SK-N-SH treated with all-trans-retinoic acid at 6 μM for 48 hours (cell line): ENCODE measurements around the gene DLG1.

ENCODE experiments used
- ATAC-seq: fragments of 200-7000 bp; cut with Tn5 transposase; 3 replicates; pipeline ENCODE4 v1.9.1; 2020; ENCODE audit warnings: mild to moderate bottlenecking, moderate library complexity
- BACH2 ChIP-seq: fragments of 250-450 bp; sonication (Bioruptor Pico); IDR thresholded peaks from 2 replicates; pipeline ENCODE4 v1.9.0; 2021; ENCODE audit warnings: mild to moderate bottlenecking, borderline replicate concordance
- CREB5 ChIP-seq: fragments of 250-450 bp; sonication (Bioruptor Pico); IDR thresholded peaks from 2 replicates; pipeline ENCODE4 v1.5.1; 2020; ENCODE audit warnings: low read depth, mild to moderate bottlenecking, moderate library complexity
- ESRRG ChIP-seq: fragments of 250-450 bp; sonication (Bioruptor Pico); IDR thresholded peaks from 2 replicates; pipeline ENCODE4 v1.6.1; 2021; ENCODE audit warnings: mild to moderate bottlenecking
- GLIS3 ChIP-seq: fragments of 250-450 bp; sonication (Bioruptor Pico); IDR thresholded peaks from 2 replicates; pipeline ENCODE4 v1.5.0; 2020; ENCODE audit warnings: mild to moderate bottlenecking, moderate library complexity
- ISL1 ChIP-seq: fragments of 250-450 bp; sonication (Bioruptor Pico); IDR thresholded peaks from 2 replicates; pipeline ENCODE4 v2.1.2; 2022; ENCODE audit warnings: mild to moderate bottlenecking, moderate library complexity
- PATZ1 ChIP-seq: fragments of 250-450 bp; sonication (Bioruptor Pico); IDR thresholded peaks from 2 replicates; pipeline ENCODE4 v1.8.0; 2020; ENCODE audit warnings: mild to moderate bottlenecking, moderate library complexity, borderline replicate concordance
- POU6F1 ChIP-seq: fragments of 250-450 bp; sonication (Bioruptor Pico); IDR thresholded peaks from 2 replicates; pipeline ENCODE4 v1.8.0; 2021; ENCODE audit warnings: low read depth, mild to moderate bottlenecking, moderate library complexity, borderline replicate concordance
- RARB ChIP-seq: fragments of 250-450 bp; sonication (Bioruptor Pico); IDR thresholded peaks from 2 replicates; pipeline ENCODE4 v1.8.0; 2021; ENCODE audit warnings: mild to moderate bottlenecking, moderate library complexity
- SNAI2 ChIP-seq: fragments of 250-450 bp; sonication (Bioruptor Pico); IDR thresholded peaks from 2 replicates; pipeline ENCODE4 v1.5.0; 2020; ENCODE audit warnings: mild to moderate bottlenecking, moderate library complexity
- TCF4 ChIP-seq: fragments of 250-450 bp; sonication (Bioruptor Pico); IDR thresholded peaks from 2 replicates; pipeline ENCODE4 v1.8.0; 2021; ENCODE audit warnings: mild to moderate bottlenecking, moderate library complexity, borderline replicate concordance
- TSHZ2 ChIP-seq: fragments of 250-450 bp; sonication (Bioruptor Pico); IDR thresholded peaks from 2 replicates; pipeline ENCODE4 v1.5.0; 2020; ENCODE audit warnings: mild to moderate bottlenecking, moderate library complexity
- ZC3H10 ChIP-seq: fragments of 250-450 bp; sonication (Bioruptor Pico); IDR thresholded peaks from 2 replicates; pipeline ENCODE4 v1.5.1; 2021; ENCODE audit warnings: mild to moderate bottlenecking, moderate library complexity
- ZFP3 ChIP-seq: fragments of 250-450 bp; sonication (Bioruptor Pico); IDR thresholded peaks from 2 replicates; pipeline ENCODE4 v1.5.0; 2020; ENCODE audit warnings: mild to moderate bottlenecking, moderate library complexity
- ZNF565 ChIP-seq: fragments of 450-650 bp; formaldehyde crosslinking; conservative IDR thresholded peaks from 2 replicates; pipeline ENCODE4 v1.5.0; 2020; ENCODE audit warnings: low read depth, mild to moderate bottlenecking, moderate library complexity
- ZNF8 ChIP-seq: fragments of 450-650 bp; formaldehyde crosslinking; IDR thresholded peaks from 2 replicates; pipeline ENCODE4 v1.5.0; 2020; ENCODE audit warnings: mild to moderate bottlenecking, moderate library complexity

The DLG1 gene

GRCh38 chr3:197022405-197023231 lies 275.8 kb downstream of the DLG1 start:
- TF ChIP-seq PATZ1 (CRISPR knock-in tag): no peak
- TF ChIP-seq ZNF8: no peak
- TF ChIP-seq ESRRG (CRISPR knock-in tag): no peak
- TF ChIP-seq TCF4 (CRISPR knock-in tag): no peak
- TF ChIP-seq SNAI2 (CRISPR knock-in tag): no peak
- no peak for TF ChIP-seq POU6F1 (CRISPR knock-in tag)
- no peak for TF ChIP-seq ISL1 (CRISPR knock-in tag)
- TF ChIP-seq ZFP3 (CRISPR knock-in tag): no peak
- no peak for TF ChIP-seq RARB (CRISPR knock-in tag)
- no peak for TF ChIP-seq CREB5 (CRISPR knock-in tag)
- TF ChIP-seq ZC3H10 (CRISPR knock-in tag): no peak
- TF ChIP-seq, all 23 proteins: peak for 0
- no peak for ATAC-seq

GRCh38 chr3:197021729-197022404 lies 276.5 kb downstream of the DLG1 start:
- no peak for ATAC-seq
- TF ChIP-seq BACH2 (CRISPR knock-in tag) (no peak), RARB (CRISPR knock-in tag) (no peak), ZFP3 (CRISPR knock-in tag) (no peak), PATZ1 (CRISPR knock-in tag) (no peak), ZNF565 (CRISPR knock-in tag) (no peak), ZC3H10 (CRISPR knock-in tag) (no peak), TCF4 (CRISPR knock-in tag) (no peak), GLIS3 (CRISPR knock-in tag) (no peak), POU6F1 (CRISPR knock-in tag) (no peak)

- TF ChIP-seq SNAI2 (CRISPR knock-in tag) (no peak), ESRRG (CRISPR knock-in tag) (no peak), TSHZ2 (CRISPR knock-in tag) (no peak), ZC3H10 (CRISPR knock-in tag) (no peak), BACH2 (CRISPR knock-in tag) (no peak)
These were observed 277.2 kb downstream of the DLG1 start for GRCh38 chr3:197021231-197021630.

More at GRCh38 chr3:197021231-197021630, 277.2 kb downstream of the DLG1 start:
- ATAC-seq: no peak
